HL-60 (cell line): ENCODE data around the gene PCDHGA1.

Experiments
- DNase-seq, 2 experiments: peaks; one replicate each; pipeline ENCODE4 v3.0.0-alpha.2; 2010 to 2020; ENCODE audit warnings: low read depth in 1 of 2, low spot score in 1 of 2
- H3K27ac ChIP-seq: fragments of 250-450 bp; sonication (Bioruptor Pico); replicated peaks from 2 replicates; pipeline ENCODE4 v1.5.1; 2020; ENCODE audit warnings: mild to moderate bottlenecking, moderate library complexity
- H3K27me3 ChIP-seq: fragments of 250-450 bp; sonication (Bioruptor Pico); 2 replicates; pipeline ENCODE4 v1.5.1; 2021; ENCODE audit warnings: mild to moderate bottlenecking, moderate library complexity; ENCODE audit not compliant: insufficient read depth, poor library complexity, severe bottlenecking
- H3K4me3 ChIP-seq: replicated peaks from 2 replicates; pipeline ENCODE4 v1.5.1; 2011; ENCODE audit warnings: mild to moderate bottlenecking, control low read depth, low read length; ENCODE audit not compliant: insufficient read depth
- GABPA ChIP-seq: IDR thresholded peaks from 2 replicates; pipeline ENCODE4 v1.6.1; 2012; ENCODE audit warnings: low read depth
- POLR2AphosphoS5 ChIP-seq: IDR thresholded peaks from 2 replicates; pipeline ENCODE4 v1.6.1; 2012; ENCODE audit warnings: low read depth
- SPI1 ChIP-seq: IDR thresholded peaks from 2 replicates; pipeline ENCODE4 v1.6.1; 2012; ENCODE audit warnings: low read depth, mild to moderate bottlenecking, borderline replicate concordance
- TF ChIP-seq, protein P1 (sequence below): IDR thresholded peaks from one replicate; pipeline ENCODE4 v1.5.1; 2011; ENCODE audit warnings: low read length, control low read depth, inconsistent platforms; ENCODE audit not compliant: insufficient read depth
- TF ChIP-seq, protein P2 (sequence below): IDR thresholded peaks from 2 replicates; pipeline ENCODE4 v1.6.1; 2012; ENCODE audit warnings: low read depth; ENCODE audit not compliant: insufficient replicate concordance

The PCDHGA1 gene

DNA sequence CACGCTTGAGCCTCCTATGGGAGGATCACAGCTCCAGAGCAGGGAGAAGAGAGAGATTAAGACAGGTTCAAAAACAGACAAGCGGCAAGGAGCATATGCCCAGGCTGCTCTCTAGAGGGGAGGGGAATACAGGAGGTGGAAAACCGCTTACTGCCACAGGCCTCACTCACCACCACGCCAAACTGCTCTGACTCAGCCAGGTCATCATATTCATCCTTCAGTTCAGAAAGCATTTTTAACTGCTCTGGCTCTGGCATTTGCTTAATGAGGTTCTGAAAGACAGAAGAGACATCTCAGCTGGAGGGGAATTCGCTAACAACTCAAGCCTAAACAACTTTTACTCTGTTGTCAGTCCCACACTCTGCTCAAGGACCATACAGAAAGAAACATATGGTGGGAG, 198.7 kb downstream of the PCDHGA1 start:
- Histone ChIP-seq H3K27me3 (no peaks in the 10 kb centered on the region), H3K27ac (no peak overlapping the region), H3K4me3 (no peak overlapping the region)
- DNase-seq: no peak
- no peak for TF ChIP-seq GABPA
- no peak for TF ChIP-seq SPI1
- TF ChIP-seq, protein P1, sequence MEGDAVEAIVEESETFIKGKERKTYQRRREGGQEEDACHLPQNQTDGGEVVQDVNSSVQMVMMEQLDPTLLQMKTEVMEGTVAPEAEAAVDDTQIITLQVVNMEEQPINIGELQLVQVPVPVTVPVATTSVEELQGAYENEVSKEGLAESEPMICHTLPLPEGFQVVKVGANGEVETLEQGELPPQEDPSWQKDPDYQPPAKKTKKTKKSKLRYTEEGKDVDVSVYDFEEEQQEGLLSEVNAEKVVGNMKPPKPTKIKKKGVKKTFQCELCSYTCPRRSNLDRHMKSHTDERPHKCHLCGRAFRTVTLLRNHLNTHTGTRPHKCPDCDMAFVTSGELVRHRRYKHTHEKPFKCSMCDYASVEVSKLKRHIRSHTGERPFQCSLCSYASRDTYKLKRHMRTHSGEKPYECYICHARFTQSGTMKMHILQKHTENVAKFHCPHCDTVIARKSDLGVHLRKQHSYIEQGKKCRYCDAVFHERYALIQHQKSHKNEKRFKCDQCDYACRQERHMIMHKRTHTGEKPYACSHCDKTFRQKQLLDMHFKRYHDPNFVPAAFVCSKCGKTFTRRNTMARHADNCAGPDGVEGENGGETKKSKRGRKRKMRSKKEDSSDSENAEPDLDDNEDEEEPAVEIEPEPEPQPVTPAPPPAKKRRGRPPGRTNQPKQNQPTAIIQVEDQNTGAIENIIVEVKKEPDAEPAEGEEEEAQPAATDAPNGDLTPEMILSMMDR: no peak
- TF ChIP-seq, protein P2, sequence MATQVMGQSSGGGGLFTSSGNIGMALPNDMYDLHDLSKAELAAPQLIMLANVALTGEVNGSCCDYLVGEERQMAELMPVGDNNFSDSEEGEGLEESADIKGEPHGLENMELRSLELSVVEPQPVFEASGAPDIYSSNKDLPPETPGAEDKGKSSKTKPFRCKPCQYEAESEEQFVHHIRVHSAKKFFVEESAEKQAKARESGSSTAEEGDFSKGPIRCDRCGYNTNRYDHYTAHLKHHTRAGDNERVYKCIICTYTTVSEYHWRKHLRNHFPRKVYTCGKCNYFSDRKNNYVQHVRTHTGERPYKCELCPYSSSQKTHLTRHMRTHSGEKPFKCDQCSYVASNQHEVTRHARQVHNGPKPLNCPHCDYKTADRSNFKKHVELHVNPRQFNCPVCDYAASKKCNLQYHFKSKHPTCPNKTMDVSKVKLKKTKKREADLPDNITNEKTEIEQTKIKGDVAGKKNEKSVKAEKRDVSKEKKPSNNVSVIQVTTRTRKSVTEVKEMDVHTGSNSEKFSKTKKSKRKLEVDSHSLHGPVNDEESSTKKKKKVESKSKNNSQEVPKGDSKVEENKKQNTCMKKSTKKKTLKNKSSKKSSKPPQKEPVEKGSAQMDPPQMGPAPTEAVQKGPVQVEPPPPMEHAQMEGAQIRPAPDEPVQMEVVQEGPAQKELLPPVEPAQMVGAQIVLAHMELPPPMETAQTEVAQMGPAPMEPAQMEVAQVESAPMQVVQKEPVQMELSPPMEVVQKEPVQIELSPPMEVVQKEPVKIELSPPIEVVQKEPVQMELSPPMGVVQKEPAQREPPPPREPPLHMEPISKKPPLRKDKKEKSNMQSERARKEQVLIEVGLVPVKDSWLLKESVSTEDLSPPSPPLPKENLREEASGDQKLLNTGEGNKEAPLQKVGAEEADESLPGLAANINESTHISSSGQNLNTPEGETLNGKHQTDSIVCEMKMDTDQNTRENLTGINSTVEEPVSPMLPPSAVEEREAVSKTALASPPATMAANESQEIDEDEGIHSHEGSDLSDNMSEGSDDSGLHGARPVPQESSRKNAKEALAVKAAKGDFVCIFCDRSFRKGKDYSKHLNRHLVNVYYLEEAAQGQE: no peak
- TF ChIP-seq POLR2AphosphoS5: no peak

DNA sequence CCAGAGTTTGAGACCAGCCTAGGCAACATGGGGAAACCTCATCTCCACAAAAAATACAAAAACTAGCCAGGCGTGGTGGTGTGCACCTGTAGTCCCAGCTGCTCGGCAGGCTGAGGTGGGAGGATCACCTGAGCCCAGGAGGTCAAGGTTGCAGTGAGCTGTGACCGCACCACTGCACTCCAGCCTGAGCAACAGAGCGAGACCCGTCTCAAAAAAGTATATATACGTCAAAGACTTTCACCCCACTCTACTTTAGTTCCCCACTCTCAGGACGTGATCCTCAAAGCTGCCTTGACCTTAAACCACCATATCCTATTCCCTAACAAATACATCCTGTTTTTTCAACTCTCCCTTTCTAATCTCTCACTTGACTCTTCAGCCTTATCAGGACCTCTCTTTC, 199.6 kb downstream of the PCDHGA1 start:
- Histone ChIP-seq H3K27me3 (no peaks in the 10 kb centered on the region), H3K27ac (no peak overlapping the region), H3K4me3 (no peak overlapping the region)
- TF ChIP-seq GABPA: no peak
- TF ChIP-seq POLR2AphosphoS5: no peak
- TF ChIP-seq, protein P2: no peak
- TF ChIP-seq, protein P1: no peak
- no peak for TF ChIP-seq SPI1
- DNase-seq: no peak

DNA sequence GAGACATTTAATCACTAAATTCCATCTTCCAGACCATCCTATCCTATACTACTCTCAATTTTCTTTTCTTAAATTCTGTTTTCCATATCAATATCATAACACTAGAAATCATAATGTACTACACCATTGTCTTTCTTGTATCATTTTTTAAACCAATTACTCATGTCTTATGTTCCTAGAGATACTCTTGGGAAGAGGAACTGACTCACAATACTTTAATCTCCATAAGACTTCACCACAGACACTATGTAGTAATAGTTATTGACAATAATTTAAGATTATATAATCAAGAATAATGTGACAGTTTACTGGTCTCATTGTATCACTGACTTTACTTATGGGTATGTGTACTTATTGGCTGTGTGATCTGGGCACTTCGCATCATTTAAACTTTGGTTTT, 202.4 kb downstream of the PCDHGA1 start:
- Histone ChIP-seq H3K27ac (no peak overlapping the region), H3K4me3 (no peak overlapping the region), H3K27me3 (no peaks in the 10 kb centered on the region)
- TF ChIP-seq, protein P2: no peak
- TF ChIP-seq, protein P1: no peak
- TF ChIP-seq GABPA: no peak
- no peak for TF ChIP-seq SPI1
- TF ChIP-seq POLR2AphosphoS5: no peak
- DNase-seq: no peak
